ENCODE measurements around the gene KCNB1.

DNA sequence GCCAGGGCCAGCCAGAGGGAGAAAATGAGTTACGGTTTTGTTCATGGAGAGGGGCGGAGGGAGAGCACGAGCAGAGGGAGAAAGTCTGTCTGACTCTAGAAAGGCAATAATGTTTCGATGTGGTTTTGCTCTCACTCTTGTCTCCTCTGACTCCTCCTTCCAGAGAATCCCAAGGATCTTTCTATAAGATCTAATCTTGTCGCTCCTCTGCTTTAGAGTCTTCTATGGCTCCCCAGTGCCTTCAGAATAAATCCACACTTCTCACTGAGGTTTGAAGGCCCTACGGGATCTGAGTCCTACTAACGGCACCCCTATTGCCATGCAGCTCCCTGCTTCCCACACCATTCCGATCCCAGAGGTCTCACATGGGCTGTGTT is 66.8 kb downstream of the KCNB1 start:
- TF ChIP-seq YY1 (IDR thresholded peaks at IDR 0.05; ENCODE audit: insufficient read depth, insufficient read length) = no peak
- TF ChIP-seq SUZ12 (IDR thresholded peaks at IDR 0.05; ENCODE audit: extremely low read depth, insufficient read depth, insufficient read length) = no peak
- no peak for TF ChIP-seq ZNF274 (IDR thresholded peaks at IDR 0.05; ENCODE audit: low read depth, low read length)

All from NT2/D1 (cell line).